IPS DF 4.7 (cell line): ENCODE measurements around the gene PRELP.
A peak's percentile ranks its signal among the peaks of the same experiment; 100 is the strongest.
"Not testable (repeated sequence)": the region's sequence is repeated elsewhere in the genome, so short reads cannot be mapped to it uniquely, and the experiment has no call there.

Experiments
- DNase-seq: peaks from one replicate; pipeline ENCODE4 v3.0.0-alpha.2; 2013; ENCODE audit warnings: low spot score; ENCODE audit errors: extremely low read depth

Gene PRELP

GRCh38 chr1:203505526-203506204, 30.1 kb downstream of the PRELP start:
- no peak for DNase-seq

DNA sequence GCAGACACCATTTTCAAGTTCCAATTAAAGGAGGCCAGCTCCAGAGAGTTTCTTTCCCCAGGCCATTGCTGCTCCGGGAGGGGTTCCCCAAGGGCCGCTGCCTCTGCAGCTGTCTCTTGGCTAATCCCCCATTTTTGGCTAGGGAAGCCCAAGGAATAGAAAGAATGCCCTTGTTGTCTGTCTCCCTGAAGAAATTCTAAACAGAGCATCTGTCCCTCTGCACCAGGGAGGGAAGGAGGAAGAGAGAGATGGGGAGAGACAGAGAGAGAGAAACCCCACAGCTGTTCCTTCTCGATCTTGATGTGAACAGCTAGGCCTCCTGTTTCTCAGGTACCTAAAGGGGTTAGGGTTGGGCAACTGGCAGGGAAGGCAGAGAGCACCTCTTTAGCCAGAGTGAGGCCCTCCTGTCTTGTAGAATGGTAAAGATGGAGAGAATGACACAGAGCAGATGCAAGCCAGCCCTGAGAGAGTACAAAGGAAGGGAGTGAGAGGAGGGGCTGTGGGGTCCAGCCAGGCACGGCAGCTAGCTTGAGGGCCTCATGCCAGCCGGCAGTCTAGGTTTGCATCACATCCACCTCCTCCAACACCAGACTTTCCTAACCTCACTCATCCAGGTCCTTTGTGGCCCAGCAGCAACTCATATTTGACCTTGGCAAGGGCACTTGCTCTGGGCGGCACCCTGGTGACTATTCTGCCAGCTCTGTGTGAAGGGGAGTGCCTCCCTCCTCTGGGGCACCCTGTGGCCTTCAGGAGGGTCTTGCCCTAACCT, 31.4 kb downstream of the PRELP start:
- no peak for DNase-seq

DNA sequence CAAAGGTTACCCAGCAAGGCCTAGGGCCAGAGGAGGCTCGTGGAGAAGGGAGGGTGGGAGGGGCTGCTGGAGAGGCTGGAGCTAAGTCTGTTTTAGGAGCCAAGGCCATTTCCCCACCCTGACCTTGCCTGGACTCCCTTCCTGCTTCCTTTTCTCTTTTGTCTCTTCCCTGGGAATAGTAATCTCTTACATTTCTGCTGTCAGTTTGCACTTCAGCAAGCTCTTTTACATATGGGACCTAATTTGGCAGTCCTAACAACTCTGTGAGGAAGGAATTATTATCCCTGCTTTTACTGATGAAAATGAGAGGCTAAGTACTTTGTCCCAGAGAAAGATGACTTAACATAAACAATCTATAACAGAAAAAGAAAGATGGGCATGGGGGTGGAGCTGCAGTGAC, 32.2 kb downstream of the PRELP start:
- DNase-seq, result no peak

GRCh38 chr1:203508463-203509073, 33.0 kb downstream of the PRELP start:
- no peak for DNase-seq

GRCh38 chr1:203509135-203509534, 33.5 kb downstream of the PRELP start:
- no peak for DNase-seq

DNA sequence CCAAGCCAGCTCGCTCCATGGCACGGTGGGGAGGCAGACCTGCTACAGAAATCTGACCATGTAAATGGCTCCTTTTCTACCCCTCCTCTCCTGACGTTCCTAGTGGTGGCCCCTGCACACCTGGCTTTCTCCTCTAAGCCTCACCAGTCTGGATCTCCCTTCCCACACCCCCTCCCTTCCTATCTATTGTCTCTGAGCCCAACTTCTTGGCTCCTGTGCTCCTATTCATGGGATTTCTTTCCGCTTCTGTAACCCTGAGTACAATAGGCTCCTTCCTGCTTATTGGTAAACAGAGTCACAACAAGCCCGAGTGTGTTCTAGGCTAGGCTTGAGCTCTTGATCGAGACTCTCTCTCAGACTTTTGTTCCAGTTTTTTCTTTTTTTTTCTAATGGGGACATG, 35.9 kb downstream of the PRELP start:
- DNase-seq, result no peak

DNA sequence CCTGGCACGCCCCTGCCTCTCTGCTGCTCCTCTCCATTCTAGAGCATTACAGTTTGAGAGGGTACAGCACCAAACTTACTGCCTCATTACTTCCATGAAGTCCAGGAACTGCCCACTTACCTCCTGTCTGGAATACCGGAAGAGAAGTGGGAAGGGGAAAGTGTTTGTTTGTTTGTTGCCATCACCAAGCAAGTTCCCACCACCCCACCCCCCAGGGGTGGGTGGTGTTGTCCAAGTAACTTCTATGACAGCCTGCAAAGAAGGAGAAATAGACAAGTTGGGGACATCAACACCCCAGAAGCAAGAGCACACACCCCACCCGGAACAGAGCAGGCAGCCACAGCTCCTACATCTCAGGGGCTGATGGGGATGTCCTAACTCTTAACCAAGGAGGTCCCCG, 36.3 kb downstream of the PRELP start:
- no peak for DNase-seq

GRCh38 chr1:203512517-203512847, 36.9 kb downstream of the PRELP start:
- no peak for DNase-seq

GRCh38 chr1:203512848-203513584, 37.4 kb downstream of the PRELP start:
- no peak for DNase-seq

DNA sequence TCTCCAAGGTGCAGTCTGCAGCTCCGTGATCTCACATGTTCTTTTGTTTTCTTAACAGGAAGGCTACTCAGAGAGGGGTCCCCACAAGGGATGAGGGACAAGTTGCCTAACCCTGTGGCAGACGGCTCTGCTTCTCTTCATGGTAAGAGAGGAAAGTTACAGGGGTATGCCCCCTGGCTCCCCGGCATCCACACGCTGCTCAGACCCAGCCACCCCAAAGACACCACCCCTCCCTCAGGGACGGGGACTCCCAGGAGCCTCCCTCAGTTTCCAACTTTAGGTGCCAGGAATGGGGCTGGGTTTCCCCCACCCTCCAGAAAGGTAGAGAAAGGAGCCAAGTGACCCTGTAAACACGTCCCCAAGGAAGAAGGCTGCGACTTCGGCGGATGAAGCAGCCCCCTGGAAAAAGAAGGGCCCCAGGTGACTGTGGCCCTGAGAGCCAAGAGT, 38.0 kb downstream of the PRELP start:
- no peak for DNase-seq

GRCh38 chr1:203516184-203516583, 40.6 kb downstream of the PRELP start:
- no peak for DNase-seq

DNA sequence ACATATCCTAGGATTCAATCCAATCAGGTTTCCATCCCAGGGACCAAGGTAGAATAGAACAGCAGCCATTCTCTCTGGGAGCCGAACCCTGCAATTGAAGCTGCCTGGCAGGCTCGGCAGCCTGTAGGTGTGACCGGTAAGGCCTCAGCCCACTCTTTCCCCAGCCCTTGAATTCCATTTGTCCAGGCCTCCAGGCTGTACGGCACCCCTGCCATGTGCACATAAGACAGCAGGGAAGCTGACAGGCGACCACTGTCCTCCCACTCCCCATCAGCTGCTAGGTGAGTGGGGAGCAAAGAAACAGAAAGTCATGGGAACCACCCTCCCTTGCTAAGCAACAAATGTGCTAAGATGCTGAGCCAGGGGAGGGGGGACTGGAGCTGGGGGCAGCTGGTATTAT, 41.3 kb downstream of the PRELP start:
- DNase-seq, result no peak

- DNase-seq, result no peak
These were observed 42.0 kb downstream of the PRELP start for GRCh38 chr1:203517426-203518110.

GRCh38 chr1:203518139-203518538, 42.5 kb downstream of the PRELP start:
- not testable (repeated sequence) for DNase-seq

- no peak for DNase-seq
These were observed 42.9 kb downstream of the PRELP start for GRCh38 chr1:203518541-203518940.

DNA sequence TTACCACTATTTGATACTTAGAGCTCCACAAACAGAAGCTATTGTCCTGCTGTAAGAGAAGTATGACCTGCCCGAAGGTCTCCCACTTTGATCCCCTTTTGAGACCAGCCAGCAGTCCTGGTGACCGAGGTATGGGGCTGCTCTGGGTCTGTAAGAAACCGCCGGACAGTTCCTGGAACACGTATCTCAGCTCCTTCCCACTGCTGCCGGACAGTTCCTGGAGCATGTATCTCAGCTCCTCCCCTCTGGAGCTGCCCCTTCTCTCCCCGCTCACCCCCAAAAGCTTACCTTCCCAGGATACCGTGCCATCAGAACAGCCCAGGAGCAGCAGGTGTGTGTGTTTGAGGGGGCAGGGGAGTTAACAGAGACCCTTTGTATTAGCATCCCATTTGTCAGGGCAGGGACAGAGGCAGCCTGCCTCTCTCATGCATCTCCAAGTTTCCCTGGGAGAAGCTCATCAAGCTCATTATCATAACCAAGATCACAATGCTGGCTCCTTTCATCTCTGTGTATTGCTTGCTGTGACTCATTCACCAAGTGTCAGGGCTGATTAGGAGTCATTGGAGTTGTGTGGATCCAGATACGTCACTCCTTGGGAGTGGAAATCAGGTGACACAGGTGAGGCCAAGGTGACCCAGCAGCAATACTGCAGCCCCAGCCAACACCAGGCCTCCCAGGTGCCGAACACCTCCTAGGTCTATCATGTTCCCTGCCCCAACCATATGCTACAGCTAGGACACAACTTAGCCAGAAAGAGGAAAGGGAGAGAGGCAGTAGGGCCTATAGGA, 43.6 kb downstream of the PRELP start:
- peak; percentile 97 for DNase-seq

DNA sequence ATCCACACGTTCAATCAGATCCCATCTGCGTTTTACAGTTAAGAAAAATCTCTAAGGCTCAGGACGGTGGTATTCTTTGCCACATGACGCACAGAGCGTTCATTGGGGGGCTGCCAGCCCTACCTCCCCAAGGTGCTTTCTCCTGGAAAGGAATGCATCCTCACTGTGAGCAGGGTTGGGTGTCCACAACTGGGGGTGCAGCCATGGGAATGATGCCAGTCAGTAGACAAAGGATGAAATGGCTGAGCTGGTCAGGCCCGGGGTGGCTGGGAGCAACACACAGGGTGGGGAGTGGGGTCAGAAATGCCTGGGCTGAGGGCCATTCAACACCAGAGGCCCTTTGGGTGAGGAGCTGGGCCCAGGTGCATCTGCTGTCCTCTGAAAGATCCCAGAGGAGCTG, 44.3 kb downstream of the PRELP start:
- no peak for DNase-seq

GRCh38 chr1:203520315-203520714, 44.7 kb downstream of the PRELP start:
- no peak for DNase-seq

- no peak for DNase-seq
These were observed 45.6 kb downstream of the PRELP start for GRCh38 chr1:203521074-203521794.

- DNase-seq, result no peak
These were observed 46.2 kb downstream of the PRELP start for GRCh38 chr1:203521812-203522211.
